Breast epithelium (tissue), 4 donors: Measurements from ENCODE around the gene TMEM38A. TPM values are rescaled to one million over a fixed set of nuclear protein-coding genes. Genes with fewer than 3 reads are reported as not detected.
"Not testable (repeated sequence)": the region's sequence is repeated elsewhere in the genome, so short reads cannot be mapped to it uniquely, and the experiment has no call there.

Source experiments
- DNase-seq, 2 donors: peaks; one replicate each; pipeline ENCODE4 v3.0.0-alpha.2; 2019; ENCODE audit warnings: low spot score in 2 of 2
- H3K27ac ChIP-seq, 2 donors: fragments of 200-600 bp; sonication (generic) in 1 of 2; one replicate each; pipeline ENCODE4 v1.5.1; 2016 to 2019; ENCODE audit warnings: mild to moderate bottlenecking in 1 of 2
- H3K27me3 ChIP-seq, 2 donors: fragments of 200-600 bp; sonication (generic) in 1 of 2; one replicate each; pipeline versions ENCODE4 v1.5.1 to v1.6.0; 2017 to 2019; ENCODE audit warnings: control low read depth in 1 of 2, mild to moderate bottlenecking in 1 of 2
- H3K36me3 ChIP-seq: fragments of 200-600 bp; one replicate; pipeline ENCODE4 v1.5.1; 2019
- H3K4me1 ChIP-seq, 2 donors: fragments of 200-600 bp; sonication (generic); one replicate each; pipeline ENCODE4 v1.5.1; 2016 to 2019; ENCODE audit warnings: control low read depth in 1 of 2
- H3K4me3 ChIP-seq, 3 donors: fragments of 200-600 bp; sonication (generic); 1 replicate in 2 of 3; 2 replicates in 1 of 3; pipeline ENCODE4 v1.5.1; 2016 to 2019; ENCODE audit warnings: mild to moderate bottlenecking in 3 of 3, moderate library complexity in 2 of 3
- H3K9me3 ChIP-seq, 2 donors: fragments of 200-600 bp; sonication (generic) in 1 of 2; one replicate each; pipeline ENCODE4 v1.5.1; 2016 to 2019; ENCODE audit warnings: control low read depth in 1 of 2
- POLR2A ChIP-seq: fragments of 450-650 bp; IDR thresholded peaks from one replicate; pipeline ENCODE4 v1.6.1; 2016; ENCODE audit warnings: antibody characterized with exemption, mild to moderate bottlenecking, moderate library complexity
- POLR2AphosphoS5 ChIP-seq, 3 donors: sonication (generic); formaldehyde crosslinking; IDR thresholded peaks; one replicate each; pipeline ENCODE4 v1.6.1; 2017; ENCODE audit warnings: antibody characterized with exemption in 3 of 3
- intact Hi-C: fragments of 100-400 bp; cut with DNase I; formaldehyde crosslinking; loops from one replicate; pipeline ENCODE4 v1.15.1; 2023; ENCODE audit warnings: low total_unique reads
- total RNA-seq, 3 donors: library from RNA; depleted of rRNA; stranded (reverse); fragments of >200 nt; gene quantifications; one replicate each; pipeline ENCODE4 v1.1.0, GENCODE V29; 2016
- TF ChIP-seq, protein P1 (sequence below), 3 donors: fragments of 450-650 bp; IDR thresholded peaks; one replicate each; pipeline ENCODE4 v1.5.1; 2016 to 2017; ENCODE audit warnings: antibody characterized with exemption in 3 of 3, mild to moderate bottlenecking in 3 of 3, moderate library complexity in 3 of 3

TMEM38A gene
- total RNA-seq, 3 donors from 2014 or later = 2.9 to 5.0 (median 3.1) TPM

GRCh38 chr19:16661480-16662034 lies 618 bp downstream of the TMEM38A start:
- TF ChIP-seq POLR2AphosphoS5 (IDR thresholded peaks at IDR 0.05) = no peak
- TF ChIP-seq, protein P1, sequence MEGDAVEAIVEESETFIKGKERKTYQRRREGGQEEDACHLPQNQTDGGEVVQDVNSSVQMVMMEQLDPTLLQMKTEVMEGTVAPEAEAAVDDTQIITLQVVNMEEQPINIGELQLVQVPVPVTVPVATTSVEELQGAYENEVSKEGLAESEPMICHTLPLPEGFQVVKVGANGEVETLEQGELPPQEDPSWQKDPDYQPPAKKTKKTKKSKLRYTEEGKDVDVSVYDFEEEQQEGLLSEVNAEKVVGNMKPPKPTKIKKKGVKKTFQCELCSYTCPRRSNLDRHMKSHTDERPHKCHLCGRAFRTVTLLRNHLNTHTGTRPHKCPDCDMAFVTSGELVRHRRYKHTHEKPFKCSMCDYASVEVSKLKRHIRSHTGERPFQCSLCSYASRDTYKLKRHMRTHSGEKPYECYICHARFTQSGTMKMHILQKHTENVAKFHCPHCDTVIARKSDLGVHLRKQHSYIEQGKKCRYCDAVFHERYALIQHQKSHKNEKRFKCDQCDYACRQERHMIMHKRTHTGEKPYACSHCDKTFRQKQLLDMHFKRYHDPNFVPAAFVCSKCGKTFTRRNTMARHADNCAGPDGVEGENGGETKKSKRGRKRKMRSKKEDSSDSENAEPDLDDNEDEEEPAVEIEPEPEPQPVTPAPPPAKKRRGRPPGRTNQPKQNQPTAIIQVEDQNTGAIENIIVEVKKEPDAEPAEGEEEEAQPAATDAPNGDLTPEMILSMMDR (IDR thresholded peaks at IDR 0.05) = no peak
- no peak for TF ChIP-seq POLR2A
- Histone ChIP-seq H3K27ac (peak overlapping the region in 1 of 2 donors; percentile 95), H3K36me3 (no peaks in the 10 kb centered on the region), H3K4me1 (peaks cover 0 to 9% of the 10 kb centered on the region in 2 donors), H3K4me3 (peak overlapping the region; percentile 70 to 90 (median 73)), H3K27me3 (no peaks in the 10 kb centered on the region), H3K9me3 (no peaks in the 10 kb centered on the region)
- intact Hi-C loops = loop anchor here (5.0 kb wide), 2 partner anchors 1621 to 1636 kb away; partner anchors contain the start of gene JUND
- DNase-seq = peak in 1 of 2 donors; percentile 19

GRCh38 chr19:16668176-16668575 lies 7.2 kb downstream of the TMEM38A start:
- TF ChIP-seq POLR2A (no peak), POLR2AphosphoS5 (IDR thresholded peaks at IDR 0.05) (no peak)
- TF ChIP-seq, protein P1 (IDR thresholded peaks at IDR 0.05) = no peak
- no peaks in the 10 kb centered on the region for H3K4me1 ChIP-seq
- intact Hi-C loops = no loop called here
- no peaks in the 10 kb centered on the region for H3K36me3 ChIP-seq
- no peak for DNase-seq
- H3K9me3 ChIP-seq = no peaks in the 10 kb centered on the region
- no peak overlapping the region for H3K4me3 ChIP-seq
- H3K27ac ChIP-seq = no peak overlapping the region
- no peaks in the 10 kb centered on the region for H3K27me3 ChIP-seq

- H3K27me3 ChIP-seq, H3K4me1 ChIP-seq, H3K4me3 ChIP-seq, H3K9me3 ChIP-seq, DNase-seq, intact Hi-C loops, H3K27ac ChIP-seq, H3K36me3 ChIP-seq: not testable (repeated sequence)
Measured at GRCh38 chr19:16668702-16669101, 7.8 kb downstream of the TMEM38A start.

DNA sequence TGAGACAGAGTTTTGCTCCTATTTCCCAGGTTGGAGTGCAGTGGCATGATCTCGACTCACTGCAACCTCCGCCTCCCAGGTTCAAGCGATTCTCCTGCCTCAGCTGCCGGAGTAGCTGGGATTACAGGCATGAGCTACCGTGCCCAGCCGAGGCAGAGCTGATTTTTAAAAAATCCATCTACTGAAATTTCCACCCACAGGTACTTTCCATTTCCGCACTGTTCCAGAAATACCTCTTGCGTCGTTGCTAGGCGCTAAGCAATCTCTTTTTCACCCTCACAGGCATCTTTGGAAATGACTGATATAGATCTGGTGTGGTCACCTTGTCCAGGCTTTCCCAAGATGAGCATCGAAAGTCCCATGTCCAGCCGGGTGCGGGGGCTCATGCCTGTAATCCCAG lies 9.4 kb downstream of the TMEM38A start:
- H3K27me3 ChIP-seq = no peaks in the 10 kb centered on the region
- no peaks in the 10 kb centered on the region for H3K36me3 ChIP-seq
- intact Hi-C loops = no loop called here
- no peak overlapping the region for H3K27ac ChIP-seq
- TF ChIP-seq POLR2AphosphoS5 (IDR thresholded peaks at IDR 0.05) (no peak), POLR2A (no peak)
- TF ChIP-seq, protein P1 (IDR thresholded peaks at IDR 0.05) = no peak
- H3K4me3 ChIP-seq = no peak overlapping the region
- no peaks in the 10 kb centered on the region for H3K9me3 ChIP-seq
- H3K4me1 ChIP-seq = no peaks in the 10 kb centered on the region
- DNase-seq = no peak

DNA sequence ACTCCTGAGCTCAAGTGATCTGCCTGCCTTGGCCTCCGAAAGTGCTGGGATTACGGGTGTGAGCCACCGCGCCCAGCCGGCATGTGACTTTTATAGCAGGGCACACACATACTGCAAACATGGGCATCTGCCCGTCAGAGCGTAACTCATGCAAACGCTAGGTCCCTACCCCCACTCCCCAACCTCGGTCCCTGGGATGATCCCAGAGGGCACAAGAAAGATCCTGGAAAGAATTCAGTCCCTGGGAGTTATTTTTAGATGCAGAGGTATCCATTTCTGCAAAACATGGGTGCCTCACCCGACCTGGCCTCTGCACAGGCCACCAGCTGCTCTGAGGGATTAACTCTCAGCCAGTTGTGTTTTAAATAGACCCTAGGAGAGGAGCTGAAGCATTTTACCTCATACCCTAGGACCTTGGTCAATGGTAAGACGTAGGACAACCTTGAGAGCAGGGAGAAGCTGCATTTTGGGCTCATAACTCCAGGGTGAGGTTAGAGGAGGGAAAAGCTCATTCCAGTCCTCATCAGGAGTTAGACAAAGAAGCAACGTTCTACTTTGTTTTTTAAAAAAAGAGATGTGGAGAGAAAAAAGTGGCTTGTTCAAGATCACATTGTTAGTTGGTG lies 10.8 kb downstream of the TMEM38A start:
- Histone ChIP-seq H3K36me3 (no peaks in the 10 kb centered on the region), H3K9me3 (no peaks in the 10 kb centered on the region), H3K4me1 (no peaks in the 10 kb centered on the region), H3K27me3 (no peaks in the 10 kb centered on the region), H3K4me3 (no peak overlapping the region), H3K27ac (no peak overlapping the region)
- DNase-seq = no peak
- intact Hi-C loops = no loop called here
- TF ChIP-seq POLR2A (no peak), POLR2AphosphoS5 (IDR thresholded peaks at IDR 0.05) (no peak)
- TF ChIP-seq, protein P1 (IDR thresholded peaks at IDR 0.05) = no peak
